Mesothelial cell of epicardium (in vitro differentiated cells): ENCODE results near the gene LACTBL1. TPM values are rescaled to one million over a fixed set of nuclear protein-coding genes. Genes with fewer than 3 reads are reported as not detected.
"Not testable (repeated sequence)": the region's sequence is repeated elsewhere in the genome, so short reads cannot be mapped to it uniquely, and the experiment has no call there.

Experiments used
- DNase-seq, 2 experiments: peaks; one replicate each; pipeline ENCODE4 v3.0.0; 2021; ENCODE audit warnings: low spot score in 2 of 2; ENCODE audit not compliant: unreplicated experiment in 2 of 2
- H3K27ac Mint-ChIP-seq: 2 replicates; pipeline ENCODE4 v1.8.0; 2021; ENCODE audit warnings: mixed read lengths
- H3K27me3 Mint-ChIP-seq: 2 replicates; pipeline ENCODE4 v1.8.0; 2021; ENCODE audit warnings: low read depth, mixed read lengths
- H3K36me3 Mint-ChIP-seq: 2 replicates; pipeline ENCODE4 v1.8.0; 2021; ENCODE audit warnings: mixed read lengths
- H3K4me1 Mint-ChIP-seq: 2 replicates; pipeline ENCODE4 v1.8.0; 2021; ENCODE audit warnings: mixed read lengths
- H3K4me3 Mint-ChIP-seq: 2 replicates; pipeline ENCODE4 v1.8.0; 2021; ENCODE audit warnings: mild to moderate bottlenecking, moderate library complexity, mixed read lengths
- H3K9me3 Mint-ChIP-seq: 2 replicates; pipeline ENCODE4 v1.8.0; 2021; ENCODE audit warnings: mixed read lengths
- CTCF ChIP-seq: fragments of 200-600 bp; sonication (generic); IDR thresholded peaks from one replicate; pipeline ENCODE4 v1.5.0; 2021; ENCODE audit warnings: antibody characterized with exemption; ENCODE audit not compliant: unreplicated experiment
- total RNA-seq: library from RNA; stranded (reverse); gene quantifications from 3 replicates; pipeline ENCODE4 v1.2.1, GENCODE V29; 2021

Gene LACTBL1
- total RNA-seq, 1 donor from 2014 or later = not detected

- Mint-ChIP-seq H3K36me3 (no peaks in the 10 kb centered on the region), H3K4me1 (no peaks in the 10 kb centered on the region), H3K27ac (no peak overlapping the region), H3K4me3 (no peak overlapping the region), H3K9me3 (no peaks in the 10 kb centered on the region), H3K27me3 (peaks cover 7% of the 10 kb centered on the region)
- no peak for DNase-seq
- no peak for TF ChIP-seq CTCF
Measured at GRCh38 chr1:23004112-23004511, 31.4 kb upstream of the LACTBL1 start.

GRCh38 chr1:23002218-23002617 is 29.6 kb upstream of the LACTBL1 start:
- not testable (repeated sequence) for H3K27me3 Mint-ChIP-seq, H3K4me1 Mint-ChIP-seq, DNase-seq, H3K27ac Mint-ChIP-seq, H3K36me3 Mint-ChIP-seq, H3K4me3 Mint-ChIP-seq, H3K9me3 Mint-ChIP-seq

DNA sequence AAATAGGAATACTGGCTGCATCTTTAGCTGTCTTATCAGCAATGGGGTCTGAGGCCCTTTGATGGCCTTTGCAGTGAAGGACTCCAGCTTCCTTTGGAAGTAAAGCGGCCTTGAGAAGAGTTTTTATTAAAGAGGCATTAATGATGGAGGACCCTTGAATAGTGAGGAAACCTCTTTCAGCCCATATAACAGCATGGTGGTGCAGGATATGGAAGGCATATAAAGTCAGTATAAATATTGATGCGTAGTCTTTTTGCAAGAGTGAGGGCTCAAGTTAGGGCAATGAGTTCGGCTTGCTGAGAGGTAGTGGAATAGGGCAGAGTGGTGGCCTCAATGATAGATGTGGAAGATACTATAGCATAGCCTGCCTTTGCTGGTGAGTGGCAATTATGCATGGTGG is 27.5 kb upstream of the LACTBL1 start:
- H3K27ac Mint-ChIP-seq, H3K9me3 Mint-ChIP-seq, DNase-seq, H3K4me3 Mint-ChIP-seq, H3K4me1 Mint-ChIP-seq, H3K27me3 Mint-ChIP-seq, H3K36me3 Mint-ChIP-seq: not testable (repeated sequence)

DNA sequence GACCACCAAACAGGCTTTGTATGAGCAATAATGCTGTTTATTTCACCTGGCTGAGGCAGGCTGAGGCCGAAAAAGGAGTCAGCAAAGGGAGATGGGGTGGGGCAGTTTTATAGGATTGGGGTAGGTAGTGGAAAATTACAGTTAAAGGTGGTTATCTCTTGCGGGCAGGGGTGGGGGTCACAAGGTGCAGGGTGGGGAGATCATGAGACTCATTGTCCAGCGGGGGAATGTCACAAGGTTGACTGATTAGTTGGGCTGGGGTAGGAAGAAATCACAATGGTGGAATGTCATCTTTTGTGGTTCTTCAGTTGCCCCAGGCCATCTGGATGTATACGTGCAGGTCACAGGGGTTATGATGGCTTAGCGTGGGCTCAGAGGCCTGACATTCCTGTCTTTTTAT is 24.9 kb upstream of the LACTBL1 start:
- H3K9me3 Mint-ChIP-seq = peaks cover 12% of the 10 kb centered on the region
- H3K27ac Mint-ChIP-seq = not testable (repeated sequence)

GRCh38 chr1:22995774-22996173 is 23.1 kb upstream of the LACTBL1 start:
- no peak overlapping the region for H3K27ac Mint-ChIP-seq
- no peak for TF ChIP-seq CTCF
- no peak overlapping the region for H3K4me3 Mint-ChIP-seq
- H3K27me3 Mint-ChIP-seq = no peaks in the 10 kb centered on the region
- H3K4me1 Mint-ChIP-seq = no peaks in the 10 kb centered on the region
- peaks cover 16% of the 10 kb centered on the region for H3K9me3 Mint-ChIP-seq
- no peak for DNase-seq
- H3K36me3 Mint-ChIP-seq = peaks cover 1% of the 10 kb centered on the region

More for the DNA sequence above, 24.9 kb upstream of the LACTBL1 start:
- H3K4me1 Mint-ChIP-seq, DNase-seq, H3K36me3 Mint-ChIP-seq, H3K27me3 Mint-ChIP-seq, H3K4me3 Mint-ChIP-seq: not testable (repeated sequence)

GRCh38 chr1:22993220-22993795 is 20.6 kb upstream of the LACTBL1 start:
- not testable (repeated sequence) for DNase-seq, H3K4me1 Mint-ChIP-seq, H3K36me3 Mint-ChIP-seq, H3K4me3 Mint-ChIP-seq, H3K27me3 Mint-ChIP-seq, H3K27ac Mint-ChIP-seq
- peaks cover 16% of the 10 kb centered on the region for H3K9me3 Mint-ChIP-seq

DNA sequence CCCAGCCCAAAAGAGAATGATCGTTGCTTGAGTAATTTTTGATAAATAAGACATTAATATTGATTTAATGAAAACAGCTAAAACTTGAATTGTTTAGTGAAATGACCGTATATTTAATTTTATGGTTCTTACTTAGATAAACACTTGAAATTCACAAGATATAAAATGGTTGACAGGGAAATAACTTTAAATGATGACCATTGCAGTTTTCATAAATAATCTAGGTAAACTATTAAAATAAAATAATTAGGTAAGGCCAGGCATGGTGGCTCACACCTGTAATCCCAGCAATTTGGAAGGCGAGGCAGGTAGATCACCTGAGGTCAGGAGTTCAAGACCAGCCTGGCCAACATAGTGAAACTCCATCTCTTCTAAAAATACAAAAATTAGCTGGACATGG is 19.7 kb upstream of the LACTBL1 start:
- H3K4me1 Mint-ChIP-seq, H3K27me3 Mint-ChIP-seq, H3K36me3 Mint-ChIP-seq, H3K4me3 Mint-ChIP-seq, H3K27ac Mint-ChIP-seq, DNase-seq: not testable (repeated sequence)
- H3K9me3 Mint-ChIP-seq = peaks cover 16% of the 10 kb centered on the region

- Mint-ChIP-seq H3K36me3 (no peaks in the 10 kb centered on the region), H3K4me1 (no peaks in the 10 kb centered on the region), H3K4me3 (no peak overlapping the region), H3K9me3 (no peaks in the 10 kb centered on the region), H3K27me3 (peaks cover 5% of the 10 kb centered on the region), H3K27ac (no peak overlapping the region)
- TF ChIP-seq CTCF = no peak
- DNase-seq = no peak
Measured at GRCh38 chr1:22983944-22984343, 11.3 kb upstream of the LACTBL1 start.

- not testable (repeated sequence) for H3K36me3 Mint-ChIP-seq, H3K4me1 Mint-ChIP-seq, DNase-seq, H3K27ac Mint-ChIP-seq, H3K27me3 Mint-ChIP-seq, H3K9me3 Mint-ChIP-seq, H3K4me3 Mint-ChIP-seq
Measured at GRCh38 chr1:22980471-22980790, 7.8 kb upstream of the LACTBL1 start.
